ENCODE data around the gene HK1.
"Not testable (repeated sequence)": the region's sequence is repeated elsewhere in the genome, so short reads cannot be mapped to it uniquely, and the experiment has no call there.

HK1 gene

DNA sequence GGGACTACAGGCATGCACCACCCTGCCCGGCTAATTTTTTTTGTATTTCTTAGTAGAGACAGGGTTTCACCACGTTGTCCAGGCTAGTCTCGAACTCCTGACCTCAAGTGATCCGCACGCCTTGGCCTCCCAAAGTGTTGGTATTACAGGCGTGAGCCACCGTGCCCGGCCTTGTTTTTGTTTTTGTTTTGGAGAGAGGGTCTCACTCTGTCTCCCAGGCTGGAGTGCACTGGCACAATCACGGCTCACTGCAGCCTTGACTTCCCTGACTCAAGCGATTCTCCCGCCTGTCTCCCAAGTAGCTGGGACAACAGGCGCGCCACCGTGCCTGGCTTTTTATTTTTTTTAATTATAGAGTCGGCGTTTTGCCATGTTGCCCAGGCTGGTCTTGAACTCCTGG lies 172.1 kb downstream of the HK1 start:
- not testable (repeated sequence) for DNase-seq (ENCODE audit: low read depth in 2 of 2)

DNA sequence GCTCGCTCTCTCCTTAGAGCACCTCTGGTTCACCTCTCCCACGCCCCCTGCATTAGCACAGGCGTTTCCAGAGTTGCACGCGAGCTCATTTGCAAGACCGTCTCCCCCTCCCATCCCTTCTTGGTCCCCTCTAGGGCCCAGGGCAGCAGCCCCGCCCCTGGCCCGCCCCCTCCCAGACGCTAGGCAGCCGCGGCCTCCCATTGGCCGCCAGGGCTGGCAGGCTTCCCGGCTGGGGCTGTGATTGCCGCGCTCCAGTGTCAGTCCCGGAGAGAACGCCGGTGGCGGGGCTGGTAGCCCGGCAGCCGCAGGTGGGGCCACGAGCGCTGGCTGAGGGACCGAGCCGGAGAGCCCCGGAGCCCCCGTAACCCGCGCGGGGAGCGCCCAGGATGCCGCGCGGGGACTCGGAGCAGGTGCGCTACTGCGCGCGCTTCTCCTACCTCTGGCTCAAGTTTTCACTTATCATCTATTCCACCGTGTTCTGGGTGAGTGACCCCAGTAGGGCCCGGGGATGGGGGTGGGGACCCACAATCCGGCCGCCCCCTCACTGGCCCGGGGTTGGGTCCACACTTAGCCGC lies 173.0 kb downstream of the HK1 start, which contains the start of gene TSPAN15:
Gene TSPAN15, plus strand, starts transcription at position 257 of the 575 bp plus-strand sequence. Its CDS starts 130 bp downstream, at position 387.
- peak; percentile 38 to 60 for DNase-seq (ENCODE audit: low read depth in 2 of 2)

All from stimulated activated CD8-positive, alpha-beta memory T cell treated with anti-CD3 and anti-CD28 coated beads, Interleukin-2, amount 100 ng/mL, for 1 hour (primary cell).